ENCODE data around the gene LRP1.

GRCh38 chr12:57195186-57195585, 66.9 kb downstream of the LRP1 start:
- no peak for TF ChIP-seq CTCF (IDR thresholded peaks at IDR 0.05; ENCODE audit: poor library complexity)
- TF ChIP-seq EZH2phosphoT487 (IDR thresholded peaks at IDR 0.05; ENCODE audit: low read depth, severe bottlenecking, unreplicated experiment), result no peak
